ENCODE measurements around the gene FARS2. TPM values are rescaled to one million over a fixed set of nuclear protein-coding genes. Genes with fewer than 3 reads are reported as not detected.

FARS2 gene
- total RNA-seq, 4 donors from 2014 or later: 16.4 to 26.1 (median 21.4) TPM

DNA sequence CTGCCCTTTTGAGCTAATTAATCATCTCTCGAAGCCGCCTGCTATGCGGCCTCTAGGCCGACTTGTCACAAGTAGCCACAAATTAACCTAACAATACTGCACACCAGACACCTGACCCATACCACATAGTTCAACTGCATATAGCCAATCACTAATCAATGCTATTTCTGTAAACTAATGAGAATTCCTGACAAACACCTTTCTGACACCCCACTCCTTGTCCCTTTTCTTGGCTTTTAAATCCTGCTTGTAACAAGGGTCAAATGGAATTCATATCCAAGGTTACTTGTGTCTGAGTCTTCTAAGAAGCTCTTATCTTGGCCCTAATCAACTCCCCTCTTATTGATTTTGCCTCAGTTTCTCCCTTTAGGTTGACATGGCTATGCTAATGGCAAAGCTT is 379.3 kb downstream of the FARS2 start:
- Histone ChIP-seq H3K4me1 (no peaks in the 10 kb centered on the region), H3K9me3 (peaks cover 0 to 13% (median 4%) of the 10 kb centered on the region in 4 donors), H3K27me3 (no peaks in the 10 kb centered on the region), H3K4me3 (no peak overlapping the region), H3K27ac (no peak overlapping the region), H3K36me3 (peaks cover 0 to 18% (median 0%) of the 10 kb centered on the region in 3 donors)
- DNase-seq (ENCODE audit: low spot score in 2 of 2): no peak
- 96 to 100% methylated on average over 4 of the region's 4 CpGs for WGBS, 2 donors
- TF ChIP-seq POLR2A (IDR thresholded peaks at IDR 0.05) (no peak), EP300 (IDR thresholded peaks at IDR 0.05) (no peak)
- TF ChIP-seq, protein P1, sequence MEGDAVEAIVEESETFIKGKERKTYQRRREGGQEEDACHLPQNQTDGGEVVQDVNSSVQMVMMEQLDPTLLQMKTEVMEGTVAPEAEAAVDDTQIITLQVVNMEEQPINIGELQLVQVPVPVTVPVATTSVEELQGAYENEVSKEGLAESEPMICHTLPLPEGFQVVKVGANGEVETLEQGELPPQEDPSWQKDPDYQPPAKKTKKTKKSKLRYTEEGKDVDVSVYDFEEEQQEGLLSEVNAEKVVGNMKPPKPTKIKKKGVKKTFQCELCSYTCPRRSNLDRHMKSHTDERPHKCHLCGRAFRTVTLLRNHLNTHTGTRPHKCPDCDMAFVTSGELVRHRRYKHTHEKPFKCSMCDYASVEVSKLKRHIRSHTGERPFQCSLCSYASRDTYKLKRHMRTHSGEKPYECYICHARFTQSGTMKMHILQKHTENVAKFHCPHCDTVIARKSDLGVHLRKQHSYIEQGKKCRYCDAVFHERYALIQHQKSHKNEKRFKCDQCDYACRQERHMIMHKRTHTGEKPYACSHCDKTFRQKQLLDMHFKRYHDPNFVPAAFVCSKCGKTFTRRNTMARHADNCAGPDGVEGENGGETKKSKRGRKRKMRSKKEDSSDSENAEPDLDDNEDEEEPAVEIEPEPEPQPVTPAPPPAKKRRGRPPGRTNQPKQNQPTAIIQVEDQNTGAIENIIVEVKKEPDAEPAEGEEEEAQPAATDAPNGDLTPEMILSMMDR (IDR thresholded peaks at IDR 0.05): no peak

GRCh38 chr6:5644523-5645185 is 383.3 kb downstream of the FARS2 start:
- peaks cover 0 to 18% (median 0%) of the 10 kb centered on the region in 3 donors for H3K36me3 ChIP-seq
- no peaks in the 10 kb centered on the region for H3K27me3 ChIP-seq
- DNase-seq (ENCODE audit: low spot score in 2 of 2): no peak
- WGBS, 2 donors: 89 to 92% methylated on average over 4 of the region's 4 CpGs
- no peak overlapping the region for H3K27ac ChIP-seq
- peaks cover 0 to 13% (median 4%) of the 10 kb centered on the region in 4 donors for H3K9me3 ChIP-seq
- no peak overlapping the region for H3K4me3 ChIP-seq
- no peaks in the 10 kb centered on the region for H3K4me1 ChIP-seq
- TF ChIP-seq, protein P1 (IDR thresholded peaks at IDR 0.05): no peak
- TF ChIP-seq EP300 (IDR thresholded peaks at IDR 0.05) (no peak), POLR2A (IDR thresholded peaks at IDR 0.05) (no peak)

- H3K36me3 ChIP-seq: peaks cover 0 to 9% (median 0%) of the 10 kb centered on the region in 3 donors
- no peak overlapping the region for H3K27ac ChIP-seq
- H3K4me1 ChIP-seq: no peaks in the 10 kb centered on the region
- no peaks in the 10 kb centered on the region for H3K27me3 ChIP-seq
- no peak for DNase-seq (ENCODE audit: low spot score in 2 of 2)
- 62 to 65% methylated on average over 13 of the region's 13 CpGs for WGBS, 2 donors
- TF ChIP-seq, protein P1 (IDR thresholded peaks at IDR 0.05): no peak
- TF ChIP-seq POLR2A (IDR thresholded peaks at IDR 0.05): no peak
- no peak for TF ChIP-seq EP300 (IDR thresholded peaks at IDR 0.05)
- peaks cover 0 to 6% (median under 1%) of the 10 kb centered on the region in 4 donors for H3K9me3 ChIP-seq
- no peak overlapping the region for H3K4me3 ChIP-seq
Observed at GRCh38 chr6:5645328-5646290, 384.3 kb downstream of the FARS2 start.

- Histone ChIP-seq H3K27me3 (no peaks in the 10 kb centered on the region), H3K36me3 (peaks cover 0 to 11% (median 0%) of the 10 kb centered on the region in 3 donors), H3K4me3 (no peak overlapping the region), H3K4me1 (no peaks in the 10 kb centered on the region), H3K27ac (no peak overlapping the region), H3K9me3 (no peaks in the 10 kb centered on the region)
- WGBS, 2 donors: 94 to 95% methylated on average over 17 of the region's 17 CpGs
- no peak for DNase-seq (ENCODE audit: low spot score in 2 of 2)
- TF ChIP-seq EP300 (IDR thresholded peaks at IDR 0.05) (no peak), POLR2A (IDR thresholded peaks at IDR 0.05) (no peak)
- TF ChIP-seq, protein P1 (IDR thresholded peaks at IDR 0.05): no peak
Observed at GRCh38 chr6:5652406-5653137, 391.3 kb downstream of the FARS2 start.
